Transverse colon (tissue), 3 donors: ENCODE measurements around the gene ANKS1B.
"Not testable (repeated sequence)": the region's sequence is repeated elsewhere in the genome, so short reads cannot be mapped to it uniquely, and the experiment has no call there.

Experiments
- CTCF ChIP-seq, 5 experiments: fragments of 200-600 bp in 3 of 5; fragments of 450-650 bp in 2 of 5; sonication (generic) in 3 of 5; IDR thresholded peaks; 1 replicate in 2 of 5; 2 replicates in 3 of 5; pipeline ENCODE4 v1.5.1; 2016 to 2017; ENCODE audit warnings: antibody characterized with exemption in 5 of 5, inconsistent platforms in 3 of 5, mild to moderate bottlenecking in 2 of 5, moderate library complexity in 1 of 5
- EP300 ChIP-seq: sonication (generic); formaldehyde crosslinking; IDR thresholded peaks from one replicate; pipeline ENCODE4 v1.6.1; 2017; ENCODE audit warnings: antibody characterized with exemption, low read depth
- POLR2A ChIP-seq: fragments of 450-650 bp; IDR thresholded peaks from one replicate; pipeline ENCODE4 v1.6.1; 2016; ENCODE audit warnings: antibody characterized with exemption, mild to moderate bottlenecking, moderate library complexity

- TF ChIP-seq EP300; CTCF (IDR thresholded peaks at IDR 0.05); POLR2A: not testable (repeated sequence)
Measured at GRCh38 chr12:99034201-99034600, 950.5 kb downstream of the ANKS1B start.
